Stimulated activated CD8-positive, alpha-beta memory T cell treated with anti-CD3 and anti-CD28 coated beads, Interleukin-15, amount 100 ng/mL, for 48 hours (primary cell): Measurements from ENCODE around the gene IL17RA.
"Not testable (repeated sequence)": the region's sequence is repeated elsewhere in the genome, so short reads cannot be mapped to it uniquely, and the experiment has no call there.

Experiments used
- DNase-seq, 2 donors: peaks; one replicate each; pipeline ENCODE4 v3.0.0-alpha.2; 2020; ENCODE audit warnings: low read depth in 2 of 2

Gene IL17RA

GRCh38 chr22:17084554-17085276 is at the start of gene IL17RA:
Gene IL17RA, plus strand, starts transcription at chr22:17085000. Its CDS starts 92 bp downstream, at chr22:17085092.
- DNase-seq: peak; percentile 85 to 87

- no peak for DNase-seq
These were observed 49.6 kb upstream of the IL17RA start for GRCh38 chr22:17035246-17035645.

GRCh38 chr22:17035976-17036841 is 48.6 kb upstream of the IL17RA start:
- not testable (repeated sequence) for DNase-seq

GRCh38 chr22:17036842-17037711 is 47.7 kb upstream of the IL17RA start:
- not testable (repeated sequence) for DNase-seq

GRCh38 chr22:17043521-17043920 is 41.3 kb upstream of the IL17RA start:
- DNase-seq: no peak

GRCh38 chr22:17046566-17047348 is 38.0 kb upstream of the IL17RA start:
- DNase-seq: no peak

- no peak for DNase-seq
These were observed 37.1 kb upstream of the IL17RA start for GRCh38 chr22:17047656-17048055.

GRCh38 chr22:17056058-17056457 is 28.7 kb upstream of the IL17RA start:
- no peak for DNase-seq

- no peak for DNase-seq
These were observed 28.0 kb upstream of the IL17RA start for GRCh38 chr22:17056807-17057206.

- peak in 1 of 2 donors; percentile 22 for DNase-seq
These were observed 26.6 kb upstream of the IL17RA start for GRCh38 chr22:17057959-17058814.

GRCh38 chr22:17060126-17060525 is 24.7 kb upstream of the IL17RA start:
- no peak for DNase-seq

GRCh38 chr22:17063411-17064106 is 21.2 kb upstream of the IL17RA start:
- DNase-seq: no peak

- DNase-seq: no peak
These were observed 20.2 kb upstream of the IL17RA start for GRCh38 chr22:17064498-17065100.

GRCh38 chr22:17065433-17065832 is 19.4 kb upstream of the IL17RA start:
- no peak for DNase-seq

- no peak for DNase-seq
These were observed 11.9 kb upstream of the IL17RA start for GRCh38 chr22:17072877-17073276.

GRCh38 chr22:17074648-17075002 is 10.2 kb upstream of the IL17RA start:
- no peak for DNase-seq

GRCh38 chr22:17077255-17077654 is 7.5 kb upstream of the IL17RA start:
- DNase-seq: no peak

GRCh38 chr22:17079572-17079971 is 5.2 kb upstream of the IL17RA start:
- DNase-seq: no peak

- no peak for DNase-seq
These were observed 1.5 kb upstream of the IL17RA start for GRCh38 chr22:17083255-17083654.
